ENCODE data around the gene AHRR. TPM values are rescaled to one million over a fixed set of nuclear protein-coding genes. Genes with fewer than 3 reads are reported as not detected.

Gene AHRR
- total and polyA plus RNA-seq, 10 of the 15 experiments (the other 5 are each of a cell fraction or from before 2014, with no cell fraction given): 0.90 to 35.2 (median 19.2) TPM

GRCh38 chr5:368183-369084, 46.9 kb downstream of the AHRR start (continued):
- TF ChIP-seq DPF2 (IDR thresholded peaks at IDR 0.05) (peak; percentile 94), TBL1XR1 (IDR thresholded peaks at IDR 0.05; ENCODE audit: low read depth, low read length) (peak; percentile 92), ZBTB33 (IDR thresholded peaks at IDR 0.05) (no peak), MEF2A (IDR thresholded peaks at IDR 0.05; ENCODE audit: insufficient read depth, low read depth, low read length) (peak; percentile 92), BRCA1 (IDR thresholded peaks at IDR 0.05; ENCODE audit: low read depth, low read length) (no peak), ZNF217 (IDR thresholded peaks at IDR 0.05) (no peak), CHD4 (IDR thresholded peaks at IDR 0.05) (no peak), ESRRA (IDR thresholded peaks at IDR 0.05; ENCODE audit: low read length) (no peak), SKIL (IDR thresholded peaks at IDR 0.05; ENCODE audit: low read depth, poor library complexity, severe bottlenecking) (peak; percentile 86), HDAC6 (IDR thresholded peaks at IDR 0.05; ENCODE audit: unreplicated experiment) (no peak), PML (IDR thresholded peaks at IDR 0.05; ENCODE audit: low read length) (no peak), NFIC (IDR thresholded peaks at IDR 0.05; ENCODE audit: low read depth, low read length) (no peak), POLR2AphosphoS5 (IDR thresholded peaks at IDR 0.05; ENCODE audit: low read length) (0 out of 2 replicates have a peak, but pooled peaks have one; percentile 2), KLF5 (IDR thresholded peaks at IDR 0.05; ENCODE audit: partially characterized antibody) (peak; percentile 55), HDAC2 (IDR thresholded peaks at IDR 0.05) (no peak), USF1 (IDR thresholded peaks at IDR 0.05; ENCODE audit: borderline replicate concordance, extremely low read length, insufficient read depth, low read depth, low read length) (no peak), PRDM15 (CRISPR knock-in tag; IDR thresholded peaks at IDR 0.05) (no peak), CHD1 (IDR thresholded peaks at IDR 0.05; ENCODE audit: low read depth, low read length) (no peak), ETV6 (conservative IDR thresholded peaks at IDR 0.05 in 1 of 2, IDR thresholded peaks at IDR 0.05 in 1 of 2; ENCODE audit: borderline replicate concordance in 1 of 2, low read depth in 1 of 2) (peak in 1 of 2 experiments; percentile 98; a peak in 2 of 4 replicates), IKZF1 (conservative IDR thresholded peaks at IDR 0.05) (peak; percentile 98), SREBF2 (IDR thresholded peaks at IDR 0.05; ENCODE audit: low read length) (no peak), SPI1 (IDR thresholded peaks at IDR 0.05; ENCODE audit: borderline replicate concordance, insufficient read depth, low read depth, low read length) (peak; percentile 95)

All from GM12878 (cell line).